22Rv1 (cell line): ENCODE measurements around the gene CGNL1.

Experiments
- H3K27ac ChIP-seq: fragments of 450-650 bp; 2 replicates; pipeline ENCODE4 v1.5.1; 2017
- CTCF ChIP-seq: fragments of 450-650 bp; IDR thresholded peaks from 2 replicates; pipeline ENCODE4 v1.5.1; 2017; ENCODE audit warnings: mild to moderate bottlenecking
- ZFX ChIP-seq: fragments of 450-650 bp; IDR thresholded peaks from 2 replicates; pipeline ENCODE4 v1.6.1; 2017; ENCODE audit warnings: antibody characterized with exemption, borderline replicate concordance

Gene CGNL1

DNA sequence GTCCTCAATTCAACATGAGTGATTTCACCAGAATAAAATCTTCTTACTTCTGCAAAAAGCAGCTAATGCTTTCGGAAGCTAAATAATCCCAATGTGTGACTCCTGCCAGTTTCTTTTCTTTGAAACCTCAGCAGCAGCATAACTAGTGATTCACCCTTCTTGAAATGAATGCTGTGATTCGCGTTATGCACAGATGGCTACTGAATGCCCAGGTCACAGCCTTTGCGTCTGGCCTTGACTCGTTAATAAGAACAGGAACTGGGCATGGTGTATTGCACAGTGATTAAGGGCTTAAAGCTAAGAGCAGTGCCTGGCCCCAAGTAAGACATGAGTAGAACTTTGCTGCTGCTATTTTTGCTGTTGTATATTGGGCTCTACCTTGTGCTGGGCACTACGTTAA, 19.0 kb downstream of the CGNL1 start:
- H3K27ac ChIP-seq: no peak overlapping the region
- TF ChIP-seq ZFX: no peak
- TF ChIP-seq CTCF: no peak

- TF ChIP-seq ZFX: no peak
These were observed 22.0 kb downstream of the CGNL1 start for GRCh38 chr15:57398336-57398735.

DNA sequence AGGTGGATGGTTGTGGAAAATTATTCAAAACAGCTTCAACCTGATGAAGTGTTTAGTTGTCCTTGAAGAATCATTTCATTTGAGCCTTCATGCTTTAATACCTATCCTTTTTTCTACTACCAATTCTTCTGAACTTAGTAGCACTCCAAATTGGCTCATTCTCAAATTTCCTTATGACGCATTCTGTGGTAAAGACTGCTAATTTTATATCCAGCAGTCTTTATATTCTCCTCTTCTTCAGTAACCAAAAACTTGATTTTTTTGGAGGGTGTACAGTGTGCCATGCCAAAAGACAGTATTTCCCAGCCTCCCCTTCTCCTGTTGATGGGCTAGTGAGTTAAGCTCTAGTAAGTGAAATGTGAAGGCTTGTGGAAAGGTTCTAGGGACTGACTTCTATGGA, 25.2 kb downstream of the CGNL1 start:
- H3K27ac ChIP-seq: no peak overlapping the region
- TF ChIP-seq ZFX: no peak
- TF ChIP-seq CTCF: no peak

More at GRCh38 chr15:57398336-57398735, 22.0 kb downstream of the CGNL1 start:
- H3K27ac ChIP-seq: no peak overlapping the region

GRCh38 chr15:57403017-57403416, 26.7 kb downstream of the CGNL1 start:
- TF ChIP-seq CTCF (no peak), ZFX (no peak)
- no peak overlapping the region for H3K27ac ChIP-seq

GRCh38 chr15:57403566-57404325, 27.4 kb downstream of the CGNL1 start:
- H3K27ac ChIP-seq: no peak overlapping the region
- TF ChIP-seq ZFX (no peak), CTCF (no peak)

DNA sequence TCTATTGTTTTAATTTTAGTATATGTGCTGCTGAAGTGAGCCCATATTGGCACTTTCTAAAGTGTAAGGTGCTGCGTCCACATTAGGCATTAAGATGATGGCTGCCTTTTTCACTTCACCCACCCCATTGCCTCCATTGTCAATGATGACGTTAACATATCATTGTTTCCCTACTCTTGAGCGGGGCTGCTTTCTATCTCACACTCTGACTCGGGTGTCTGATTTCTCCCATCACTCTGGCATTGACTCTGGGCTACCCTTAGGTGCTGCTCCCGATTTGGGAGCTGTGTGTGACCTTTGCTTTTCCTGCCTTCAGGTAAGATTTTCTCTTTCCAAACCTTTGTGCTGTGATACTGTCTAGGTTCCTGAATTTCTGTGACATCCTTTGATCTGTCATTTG, 28.8 kb downstream of the CGNL1 start:
- no peak overlapping the region for H3K27ac ChIP-seq
- TF ChIP-seq CTCF: no peak
- no peak for TF ChIP-seq ZFX

DNA sequence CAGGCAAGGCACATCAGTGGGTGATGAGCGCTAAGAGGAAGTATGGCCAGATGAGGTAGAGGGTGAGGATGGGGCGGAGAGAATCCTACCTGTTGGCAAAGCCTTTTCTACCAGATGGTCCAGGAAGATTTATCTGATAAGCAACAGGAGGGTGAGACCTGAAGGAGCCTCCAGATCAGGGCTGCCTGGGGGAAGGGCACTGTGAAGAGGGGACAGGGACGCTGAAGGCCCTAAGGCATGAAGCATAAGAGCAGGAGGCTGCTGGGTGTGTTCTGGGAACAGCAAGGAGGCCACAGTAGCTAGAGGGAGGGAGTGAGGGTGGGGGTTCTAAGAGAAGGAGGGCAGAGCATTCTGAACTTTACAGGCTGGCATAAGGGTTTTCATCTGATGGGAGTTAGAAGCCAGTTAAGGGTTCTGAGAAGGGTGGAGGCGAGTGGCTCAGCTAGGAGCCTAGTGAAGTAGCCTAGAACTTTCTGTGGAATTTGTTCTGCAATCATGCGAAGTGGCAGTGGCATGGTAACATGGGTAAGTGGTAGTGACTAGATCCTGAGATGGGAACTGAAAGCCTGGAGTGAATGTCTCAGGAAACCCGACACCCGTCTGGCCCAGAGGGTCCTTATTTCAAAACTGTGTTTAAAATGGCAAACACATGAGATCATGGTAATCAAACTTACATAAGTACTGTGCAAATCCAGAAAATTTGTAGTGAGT, 29.9 kb downstream of the CGNL1 start:
- H3K27ac ChIP-seq: no peak overlapping the region
- TF ChIP-seq CTCF (no peak), ZFX (no peak)

- H3K27ac ChIP-seq: no peak overlapping the region
- TF ChIP-seq ZFX (no peak), CTCF (no peak)
These were observed 34.1 kb downstream of the CGNL1 start for GRCh38 chr15:57410373-57410772.
